ENCODE data around the gene RTN4IP1. TPM values are rescaled to one million over a fixed set of nuclear protein-coding genes. Genes with fewer than 3 reads are reported as not detected.

RTN4IP1 gene
- total and polyA plus RNA-seq, 4 donors, result 7.2 to 9.6 (median 7.8) TPM

DNA sequence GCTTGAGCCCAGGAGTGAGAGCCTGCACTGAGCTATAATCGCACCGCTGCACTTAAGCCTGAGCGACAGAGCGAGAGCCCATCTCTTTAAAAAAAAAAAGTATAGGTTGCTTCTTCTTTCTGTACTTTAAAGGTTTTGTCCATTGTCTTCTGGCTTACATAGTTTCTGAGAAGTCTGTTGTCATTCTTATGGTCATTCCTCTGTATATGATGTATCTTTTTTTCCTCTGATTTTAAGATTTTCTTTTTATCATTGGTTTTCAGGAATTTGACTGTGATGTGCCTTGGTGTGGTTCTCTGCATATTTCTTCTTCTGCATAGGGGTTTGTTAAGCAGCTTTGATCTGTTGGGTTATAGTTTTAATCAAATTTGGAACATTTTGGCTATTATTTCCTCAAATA is 29.2 kb upstream of the RTN4IP1 start:
- DNase-seq (ENCODE audit: low read depth in 4 of 6, low spot score in 6 of 6), result no peak
- H3K27me3 ChIP-seq (ENCODE audit: control insufficient read depth, insufficient read depth, low read length), result no peaks in the 10 kb centered on the region
- H3K4me3 ChIP-seq (ENCODE audit: low read depth, low read length), result no peak overlapping the region
- H3K4me1 ChIP-seq (ENCODE audit: control insufficient read depth, insufficient read depth, low read length), result no peaks in the 10 kb centered on the region
- 100% methylated on average over 2 of the region's 4 CpGs for WGBS (ENCODE audit: insufficient coverage)
- H3K36me3 ChIP-seq (ENCODE audit: control insufficient read depth, insufficient read depth, low read length), result peaks cover 24% of the 10 kb centered on the region
- no peak overlapping the region for H3K27ac ChIP-seq (ENCODE audit: low read depth, low read length)
- peaks cover 2% of the 10 kb centered on the region for H3K9me3 ChIP-seq (ENCODE audit: control insufficient read depth, insufficient read depth, low read length)

DNA sequence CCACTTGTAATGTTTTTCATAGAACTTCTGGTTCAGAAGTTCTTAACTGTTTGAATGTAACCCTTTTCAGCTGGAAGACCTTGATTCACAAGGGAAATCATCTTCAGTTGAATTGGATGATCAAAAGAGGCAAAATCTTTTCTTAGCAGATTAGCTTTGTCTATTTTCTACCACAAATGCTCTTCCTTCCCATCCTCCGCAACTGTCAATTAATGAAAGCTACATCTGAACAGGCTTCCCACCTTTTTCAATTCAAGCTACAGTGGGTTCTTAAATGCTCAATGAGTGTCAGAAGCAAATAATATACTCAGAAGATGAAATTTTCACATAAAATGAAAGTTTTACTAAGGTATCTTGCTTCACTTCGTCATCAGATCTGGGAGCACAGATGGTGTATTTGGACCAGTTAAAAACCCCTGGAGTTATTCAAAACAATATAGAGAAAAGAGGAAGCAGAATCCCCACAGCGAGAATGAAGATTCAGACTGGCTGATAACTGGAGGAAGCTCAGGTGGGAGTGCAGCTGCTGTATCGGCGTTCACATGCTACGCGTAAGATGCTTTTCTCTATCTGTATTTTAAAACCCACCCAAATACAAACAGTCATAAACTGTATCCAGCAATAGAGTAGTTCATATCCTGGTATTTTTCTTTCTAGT is 19.5 kb upstream of the RTN4IP1 start:
- no peak overlapping the region for H3K4me3 ChIP-seq (ENCODE audit: low read depth, low read length)
- H3K4me1 ChIP-seq (ENCODE audit: control insufficient read depth, insufficient read depth, low read length), result no peaks in the 10 kb centered on the region
- WGBS (ENCODE audit: insufficient coverage), result no CpG with 5 or more reads among the region's 7 CpGs
- no peaks in the 10 kb centered on the region for H3K9me3 ChIP-seq (ENCODE audit: control insufficient read depth, insufficient read depth, low read length)
- no peaks in the 10 kb centered on the region for H3K27me3 ChIP-seq (ENCODE audit: control insufficient read depth, insufficient read depth, low read length)
- H3K27ac ChIP-seq (ENCODE audit: low read depth, low read length), result no peak overlapping the region
- peaks cover 15% of the 10 kb centered on the region for H3K36me3 ChIP-seq (ENCODE audit: control insufficient read depth, insufficient read depth, low read length)
- DNase-seq (ENCODE audit: low read depth in 4 of 6, low spot score in 6 of 6), result no peak

DNA sequence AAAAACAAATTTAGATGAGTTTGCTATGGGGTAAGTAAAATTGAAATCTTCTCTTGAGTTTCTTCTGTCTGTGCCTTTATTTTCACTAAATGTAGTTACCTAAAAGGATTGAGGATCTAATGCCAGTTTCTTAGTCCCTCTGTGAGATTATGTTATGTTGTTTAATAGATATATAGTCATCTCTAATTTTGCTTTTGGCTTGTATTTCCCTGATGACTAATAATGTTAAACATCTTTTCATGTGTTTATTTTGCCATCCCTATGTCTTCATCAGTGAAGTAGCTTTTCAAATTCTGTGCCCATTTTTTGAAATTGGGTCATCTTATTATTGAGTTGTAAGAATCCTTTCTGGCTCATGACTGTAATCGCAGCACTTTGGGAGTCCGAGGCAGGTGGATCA is 13.8 kb upstream of the RTN4IP1 start:
- WGBS (ENCODE audit: insufficient coverage), result no CpG with 5 or more reads among the region's 2 CpGs
- Histone ChIP-seq H3K9me3 (ENCODE audit: control insufficient read depth, insufficient read depth, low read length) (no peaks in the 10 kb centered on the region), H3K27ac (ENCODE audit: low read depth, low read length) (no peak overlapping the region)

DNA sequence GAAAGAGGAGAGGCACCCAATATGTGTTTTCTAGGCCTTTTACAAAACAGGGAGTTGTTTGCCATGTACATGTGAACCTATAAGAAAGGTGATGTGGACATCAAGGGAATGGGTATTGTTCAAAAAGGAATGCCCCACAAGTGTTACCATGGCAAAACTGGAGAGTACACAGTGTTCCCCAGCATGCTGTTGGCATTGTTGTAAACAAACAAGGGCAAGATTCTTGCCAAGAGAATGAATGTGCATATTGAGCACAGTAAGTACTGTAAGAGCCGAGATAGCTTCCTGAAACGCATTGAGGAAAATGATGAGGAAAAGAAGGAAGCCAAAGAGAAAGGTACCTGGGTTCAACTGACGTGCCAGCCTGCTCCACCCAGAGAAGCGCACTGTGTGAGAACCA is 13.2 kb upstream of the RTN4IP1 start:
- Histone ChIP-seq H3K4me1 (ENCODE audit: control insufficient read depth, insufficient read depth, low read length) (no peaks in the 10 kb centered on the region), H3K27ac (ENCODE audit: low read depth, low read length) (no peak overlapping the region), H3K4me3 (ENCODE audit: low read depth, low read length) (no peak overlapping the region), H3K36me3 (ENCODE audit: control insufficient read depth, insufficient read depth, low read length) (peaks cover 19% of the 10 kb centered on the region), H3K27me3 (ENCODE audit: control insufficient read depth, insufficient read depth, low read length) (no peaks in the 10 kb centered on the region), H3K9me3 (ENCODE audit: control insufficient read depth, insufficient read depth, low read length) (no peaks in the 10 kb centered on the region)
- 88% methylated on average over 3 of the region's 4 CpGs for WGBS (ENCODE audit: insufficient coverage)
- no peak for DNase-seq (ENCODE audit: low read depth in 4 of 6, low spot score in 6 of 6)

More for the DNA sequence above, 13.8 kb upstream of the RTN4IP1 start:
- H3K4me1 ChIP-seq (ENCODE audit: control insufficient read depth, insufficient read depth, low read length), result no peaks in the 10 kb centered on the region
- peaks cover 19% of the 10 kb centered on the region for H3K36me3 ChIP-seq (ENCODE audit: control insufficient read depth, insufficient read depth, low read length)
- no peak for DNase-seq (ENCODE audit: low read depth in 4 of 6, low spot score in 6 of 6)
- H3K27me3 ChIP-seq (ENCODE audit: control insufficient read depth, insufficient read depth, low read length), result no peaks in the 10 kb centered on the region
- no peak overlapping the region for H3K4me3 ChIP-seq (ENCODE audit: low read depth, low read length)

DNA sequence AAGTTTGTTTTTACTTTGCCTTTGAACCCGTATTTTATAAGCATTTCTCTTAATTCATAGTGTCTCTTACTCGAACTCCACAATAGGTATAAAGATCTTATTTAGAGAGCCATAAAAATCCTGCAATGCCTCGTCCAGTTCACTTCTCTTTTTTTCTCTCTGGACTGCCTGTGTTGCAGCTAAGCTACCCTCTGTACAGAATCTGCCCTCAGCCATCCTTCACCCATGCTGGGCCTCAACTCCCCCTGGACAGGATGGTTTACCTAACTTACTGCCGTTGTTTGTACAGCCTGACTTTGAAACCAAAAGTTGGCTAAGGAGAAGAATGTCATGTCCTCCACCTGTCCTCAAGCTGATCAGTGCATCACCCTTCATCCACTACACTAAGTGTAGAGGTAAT is 10.5 kb upstream of the RTN4IP1 start:
- no peaks in the 10 kb centered on the region for H3K9me3 ChIP-seq (ENCODE audit: control insufficient read depth, insufficient read depth, low read length)
- no peaks in the 10 kb centered on the region for H3K4me1 ChIP-seq (ENCODE audit: control insufficient read depth, insufficient read depth, low read length)
- peaks cover 19% of the 10 kb centered on the region for H3K36me3 ChIP-seq (ENCODE audit: control insufficient read depth, insufficient read depth, low read length)
- WGBS (ENCODE audit: insufficient coverage), result no CpG with 5 or more reads among the region's 4 CpGs
- H3K4me3 ChIP-seq (ENCODE audit: low read depth, low read length), result no peak overlapping the region
- no peaks in the 10 kb centered on the region for H3K27me3 ChIP-seq (ENCODE audit: control insufficient read depth, insufficient read depth, low read length)
- DNase-seq (ENCODE audit: low read depth in 4 of 6, low spot score in 6 of 6), result no peak
- no peak overlapping the region for H3K27ac ChIP-seq (ENCODE audit: low read depth, low read length)

DNA sequence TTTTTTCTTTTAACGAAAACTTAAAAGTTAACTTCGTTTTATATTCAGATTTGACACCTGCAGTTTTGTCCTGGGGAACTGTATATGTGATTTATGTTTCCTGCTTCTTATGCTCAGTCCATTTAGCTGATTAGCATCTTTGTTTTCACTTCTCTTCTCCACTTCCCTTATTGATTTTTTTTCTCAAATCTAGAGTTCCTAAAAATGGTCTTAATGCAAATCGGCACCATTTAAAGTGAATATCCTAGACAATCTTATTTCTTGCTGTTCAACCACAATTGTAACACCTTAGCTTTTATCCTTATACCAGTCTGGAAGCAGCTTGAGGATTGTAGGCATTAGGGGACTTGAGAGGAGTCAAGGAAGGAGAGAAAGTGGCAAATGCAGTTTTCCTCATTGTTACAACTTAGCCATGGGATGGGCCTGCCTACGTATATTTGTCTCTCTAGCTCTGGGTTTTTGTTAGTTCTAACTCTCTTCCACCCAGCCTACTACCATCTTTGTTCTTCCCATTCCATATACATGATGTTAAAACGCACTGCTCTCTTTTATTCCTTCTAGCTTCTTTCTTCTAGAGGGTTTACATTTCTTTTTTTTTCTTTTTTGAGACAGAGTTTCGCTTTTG is 8.5 kb upstream of the RTN4IP1 start:
- no peaks in the 10 kb centered on the region for H3K4me1 ChIP-seq (ENCODE audit: control insufficient read depth, insufficient read depth, low read length)
- H3K9me3 ChIP-seq (ENCODE audit: control insufficient read depth, insufficient read depth, low read length), result no peaks in the 10 kb centered on the region
- H3K36me3 ChIP-seq (ENCODE audit: control insufficient read depth, insufficient read depth, low read length), result peaks cover 4% of the 10 kb centered on the region
- no peak overlapping the region for H3K27ac ChIP-seq (ENCODE audit: low read depth, low read length)
- H3K27me3 ChIP-seq (ENCODE audit: control insufficient read depth, insufficient read depth, low read length), result no peaks in the 10 kb centered on the region
- no peak for DNase-seq (ENCODE audit: low read depth in 4 of 6, low spot score in 6 of 6)
- H3K4me3 ChIP-seq (ENCODE audit: low read depth, low read length), result no peak overlapping the region
- WGBS (ENCODE audit: insufficient coverage), result 100% methylated on average over 1 of the region's 6 CpGs

DNA sequence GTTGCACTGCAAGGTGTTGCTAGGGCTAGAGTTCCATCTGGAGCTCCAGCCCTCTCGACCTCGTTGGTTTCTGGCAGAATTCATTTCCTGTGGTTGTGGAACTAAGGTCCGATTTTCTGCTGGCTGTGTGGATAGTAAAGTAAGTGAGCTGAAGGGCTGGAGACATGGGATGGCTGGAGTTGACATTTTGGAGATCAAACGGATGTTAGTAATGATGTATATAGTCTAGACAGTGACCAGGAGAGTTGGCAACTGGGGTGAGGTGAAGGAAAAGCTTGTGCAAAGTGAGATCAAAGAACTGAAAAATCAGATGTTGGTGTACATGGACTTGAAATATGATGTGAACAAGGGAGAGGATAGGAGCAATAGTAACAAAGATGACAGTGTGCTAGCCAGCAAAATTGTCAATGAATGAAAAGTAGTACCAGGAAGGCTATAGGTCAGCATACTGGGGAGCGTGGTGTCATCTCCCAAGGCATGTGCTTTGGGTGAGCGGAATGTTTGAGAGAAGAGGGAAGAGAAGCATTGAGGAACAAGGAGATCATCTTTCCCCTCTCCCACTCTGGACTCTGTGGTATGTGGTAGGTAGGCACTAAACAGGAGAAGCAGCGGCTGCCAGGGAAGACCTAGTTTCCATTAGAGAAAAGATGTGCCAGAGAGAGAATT is 7.9 kb upstream of the RTN4IP1 start:
- 80% methylated on average over 4 of the region's 7 CpGs for WGBS (ENCODE audit: insufficient coverage)
- H3K27me3 ChIP-seq (ENCODE audit: control insufficient read depth, insufficient read depth, low read length), result no peaks in the 10 kb centered on the region
- DNase-seq (ENCODE audit: low read depth in 4 of 6, low spot score in 6 of 6), result no peak
- no peaks in the 10 kb centered on the region for H3K4me1 ChIP-seq (ENCODE audit: control insufficient read depth, insufficient read depth, low read length)
- H3K9me3 ChIP-seq (ENCODE audit: control insufficient read depth, insufficient read depth, low read length), result no peaks in the 10 kb centered on the region
- no peak overlapping the region for H3K27ac ChIP-seq (ENCODE audit: low read depth, low read length)
- H3K4me3 ChIP-seq (ENCODE audit: low read depth, low read length), result no peak overlapping the region
- H3K36me3 ChIP-seq (ENCODE audit: control insufficient read depth, insufficient read depth, low read length), result peaks cover 4% of the 10 kb centered on the region

DNA sequence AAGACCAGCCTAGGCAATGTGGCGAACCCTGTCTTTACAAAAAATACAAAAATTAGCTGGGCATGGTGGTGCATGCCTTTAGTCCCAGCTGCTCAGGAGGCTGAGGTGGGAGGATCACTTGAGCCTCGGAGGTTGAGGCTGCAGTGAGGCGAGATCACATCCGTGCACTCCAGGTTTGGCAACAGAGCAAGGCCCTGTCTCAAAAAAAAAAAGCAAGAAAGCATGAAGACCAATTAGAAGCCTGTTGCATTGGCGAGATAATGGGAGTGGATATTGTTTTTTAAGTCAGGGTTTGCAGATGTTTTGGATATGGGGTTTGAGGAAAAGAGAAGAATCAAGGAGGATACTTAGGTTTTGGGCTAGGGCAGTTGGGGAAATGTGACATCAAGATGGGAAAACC is 5.3 kb upstream of the RTN4IP1 start:
- H3K36me3 ChIP-seq (ENCODE audit: control insufficient read depth, insufficient read depth, low read length), result no peaks in the 10 kb centered on the region
- H3K27me3 ChIP-seq (ENCODE audit: control insufficient read depth, insufficient read depth, low read length), result no peaks in the 10 kb centered on the region
- no peaks in the 10 kb centered on the region for H3K9me3 ChIP-seq (ENCODE audit: control insufficient read depth, insufficient read depth, low read length)
- H3K4me3 ChIP-seq (ENCODE audit: low read depth, low read length), result no peak overlapping the region
- no peak overlapping the region for H3K27ac ChIP-seq (ENCODE audit: low read depth, low read length)
- WGBS (ENCODE audit: insufficient coverage), result 100% methylated on average over 5 of the region's 5 CpGs
- no peak for DNase-seq (ENCODE audit: low read depth in 4 of 6, low spot score in 6 of 6)
- peaks cover 5% of the 10 kb centered on the region for H3K4me1 ChIP-seq (ENCODE audit: control insufficient read depth, insufficient read depth, low read length)

DNA sequence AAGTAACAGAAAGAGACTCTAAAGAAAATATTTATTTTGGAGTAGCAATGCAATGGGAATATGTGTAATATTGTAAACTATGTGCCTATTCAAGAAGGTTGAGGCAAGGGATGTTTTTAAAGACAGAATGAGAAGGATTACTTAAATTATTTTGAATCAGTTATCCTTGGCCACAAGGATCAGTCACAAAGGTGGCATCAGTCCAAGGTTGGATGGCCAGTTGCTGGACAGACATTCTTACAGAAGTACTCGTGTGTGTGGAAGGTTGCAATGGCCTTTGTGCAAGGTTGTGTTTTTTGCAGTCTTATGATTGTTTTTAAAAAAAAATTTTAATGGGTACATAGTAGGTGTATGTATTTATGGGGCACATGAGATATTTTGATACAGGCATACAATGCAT is 2.0 kb upstream of the RTN4IP1 start:
- Histone ChIP-seq H3K4me1 (ENCODE audit: control insufficient read depth, insufficient read depth, low read length) (peaks cover 13% of the 10 kb centered on the region), H3K4me3 (ENCODE audit: low read depth, low read length) (no peak overlapping the region), H3K36me3 (ENCODE audit: control insufficient read depth, insufficient read depth, low read length) (no peaks in the 10 kb centered on the region), H3K9me3 (ENCODE audit: control insufficient read depth, insufficient read depth, low read length) (no peaks in the 10 kb centered on the region), H3K27me3 (ENCODE audit: control insufficient read depth, insufficient read depth, low read length) (no peaks in the 10 kb centered on the region), H3K27ac (ENCODE audit: low read depth, low read length) (no peak overlapping the region)
- DNase-seq (ENCODE audit: low read depth in 4 of 6, low spot score in 6 of 6), result no peak
- WGBS (ENCODE audit: insufficient coverage), result no CpG with 5 or more reads among the region's 1 CpG

DNA sequence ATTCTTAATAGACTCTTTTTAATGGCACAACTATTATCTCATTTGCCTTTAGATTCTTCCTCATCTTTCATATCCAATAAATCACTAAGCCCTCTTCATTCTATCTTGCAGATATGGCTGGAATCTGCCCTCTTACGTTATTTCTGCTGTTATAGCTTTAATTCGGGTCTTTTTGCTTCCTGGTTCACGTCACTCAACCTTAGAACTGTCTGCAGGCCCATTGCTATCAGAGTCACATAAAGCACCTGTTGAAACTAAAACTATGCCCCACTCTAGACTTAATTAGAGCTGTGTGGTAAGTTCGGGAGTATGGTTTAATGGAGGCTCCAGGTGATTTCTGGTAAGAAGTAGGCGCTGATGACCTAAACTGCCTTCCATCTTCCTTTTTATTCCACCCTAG is 1.1 kb upstream of the RTN4IP1 start:
- WGBS (ENCODE audit: insufficient coverage), result 50% methylated on average over 2 of the region's 5 CpGs
- no peaks in the 10 kb centered on the region for H3K9me3 ChIP-seq (ENCODE audit: control insufficient read depth, insufficient read depth, low read length)
- H3K36me3 ChIP-seq (ENCODE audit: control insufficient read depth, insufficient read depth, low read length), result no peaks in the 10 kb centered on the region
- no peak for DNase-seq (ENCODE audit: low read depth in 4 of 6, low spot score in 6 of 6)
- peaks cover 13% of the 10 kb centered on the region for H3K4me1 ChIP-seq (ENCODE audit: control insufficient read depth, insufficient read depth, low read length)
- no peaks in the 10 kb centered on the region for H3K27me3 ChIP-seq (ENCODE audit: control insufficient read depth, insufficient read depth, low read length)
- H3K4me3 ChIP-seq (ENCODE audit: low read depth, low read length), result peak overlapping the region; percentile 89
- H3K27ac ChIP-seq (ENCODE audit: low read depth, low read length), result no peak overlapping the region
